Measurements from ENCODE around the gene DCX.

Gene DCX

DNA sequence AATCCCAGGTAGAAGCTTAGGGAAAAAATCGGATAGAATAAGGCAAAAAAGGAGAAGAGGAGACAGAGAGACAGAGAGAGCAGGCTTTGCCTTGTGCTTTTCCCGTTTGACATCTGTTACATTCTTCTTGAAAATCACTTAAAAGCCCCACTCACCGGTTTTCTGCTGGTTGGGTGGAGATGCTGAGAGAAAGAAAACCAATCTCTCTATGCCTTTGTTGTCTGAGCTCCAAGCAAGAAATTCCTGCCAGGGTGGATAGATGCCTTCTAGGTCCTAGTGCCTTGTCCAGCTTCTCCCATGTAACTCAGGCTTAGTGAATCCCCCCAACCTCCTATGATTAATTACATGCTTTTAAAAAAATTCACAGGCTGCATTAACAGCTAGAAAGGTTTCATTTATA lies at the start of gene DCX:
DCX (minus strand) TSS at position 210 of the 400 bp plus-strand sequence. CDS start 1,794 bp downstream, outside the sequence.
- peak; percentile 52 for DNase-seq

DNA sequence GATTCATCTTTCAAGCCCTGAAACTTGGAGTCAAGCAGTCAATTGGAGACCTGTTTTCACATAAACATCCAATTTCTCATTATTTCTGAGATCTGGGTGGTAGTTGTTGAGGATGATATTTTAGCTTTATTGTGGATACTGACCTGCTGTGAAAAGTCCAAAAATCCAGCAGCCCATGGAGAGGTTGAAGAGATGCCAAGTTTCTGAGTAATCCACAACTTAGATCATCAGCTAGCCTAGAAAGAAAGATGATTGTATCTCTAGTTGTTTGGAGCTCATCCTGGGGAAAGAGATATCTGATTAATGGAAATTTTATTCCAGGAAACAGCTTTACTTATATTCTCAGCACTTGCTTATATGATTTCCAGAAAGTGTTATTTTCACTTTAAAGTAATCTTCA lies 48.6 kb upstream of the DCX start:
- no peak for DNase-seq

DNA sequence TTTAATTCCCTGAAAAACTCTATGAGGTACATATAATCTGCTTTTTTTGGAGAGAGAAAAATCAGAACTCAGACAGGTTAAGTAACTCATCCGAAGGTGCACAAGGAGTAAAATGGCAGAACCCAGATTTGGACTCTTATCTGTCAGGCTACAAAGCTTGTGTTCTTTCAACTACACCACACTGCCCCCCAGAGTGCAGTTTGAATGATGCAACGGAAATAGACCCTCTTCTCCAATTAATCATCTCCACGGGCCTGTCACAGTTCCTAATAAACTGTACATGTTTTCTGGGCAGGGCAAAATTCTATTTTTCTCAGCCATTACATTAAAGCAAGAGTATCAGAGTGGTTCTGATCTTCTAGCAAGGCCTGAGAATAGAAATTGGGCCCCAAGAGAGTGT lies 35.3 kb upstream of the DCX start:
- DNase-seq: peak; percentile 32

DNA sequence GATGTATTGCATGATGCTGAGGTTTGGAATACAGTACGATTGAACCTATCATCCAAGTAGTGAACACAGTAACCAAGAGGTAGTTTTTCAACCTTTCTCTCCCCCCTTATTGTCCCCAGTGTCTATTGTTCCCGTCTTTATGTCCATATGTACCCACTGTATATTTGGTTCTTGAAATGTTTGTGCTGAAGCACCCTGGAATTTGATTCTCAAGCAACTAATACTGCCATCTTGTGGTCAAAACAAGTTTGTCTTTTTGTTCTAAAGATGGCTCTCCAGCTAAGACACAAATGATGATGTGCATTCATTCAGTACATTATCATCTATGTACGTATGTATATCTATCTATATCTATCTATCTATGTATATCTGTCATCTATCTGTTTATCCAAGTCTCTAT lies 33.5 kb upstream of the DCX start:
- DNase-seq: peak; percentile 53

DNA sequence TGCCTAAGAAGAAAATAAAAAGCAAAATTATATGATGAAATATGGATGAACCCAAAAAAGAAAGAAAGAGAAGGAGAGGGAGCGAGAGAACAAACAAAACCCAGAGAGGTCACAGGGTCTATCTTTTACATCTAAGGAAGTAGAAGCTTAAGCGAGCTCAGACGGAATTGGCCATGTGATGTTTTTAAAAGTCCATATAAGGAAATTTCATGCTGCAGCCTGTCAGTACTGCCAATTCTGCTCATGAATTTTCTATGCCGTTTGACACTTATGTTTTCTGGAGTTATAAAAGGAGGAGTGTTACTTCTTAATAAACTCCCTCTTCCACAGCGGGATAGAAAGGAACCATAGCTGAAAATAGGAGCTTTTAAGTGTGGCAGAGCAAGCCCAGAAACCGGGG lies 32.9 kb upstream of the DCX start:
- DNase-seq: no peak

DNA sequence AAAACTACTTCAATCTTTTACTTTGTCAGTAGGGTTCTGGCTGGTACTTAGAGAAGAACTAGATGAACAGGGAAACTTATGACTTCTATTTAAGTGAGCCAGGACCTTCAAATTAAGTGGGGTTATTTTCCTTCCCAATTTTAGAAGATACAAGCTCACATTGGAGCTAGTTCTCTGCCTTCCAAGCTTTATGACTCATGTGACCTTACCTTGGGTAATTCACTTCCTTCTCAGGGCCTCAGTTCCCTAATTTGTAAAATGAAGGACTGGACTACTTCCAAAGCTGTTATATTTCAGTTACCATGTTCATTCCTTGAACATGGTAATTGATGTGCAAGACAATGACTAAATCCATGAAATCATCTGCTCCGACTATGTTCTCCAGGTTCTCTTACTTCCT lies 32.0 kb upstream of the DCX start:
- DNase-seq: no peak

DNA sequence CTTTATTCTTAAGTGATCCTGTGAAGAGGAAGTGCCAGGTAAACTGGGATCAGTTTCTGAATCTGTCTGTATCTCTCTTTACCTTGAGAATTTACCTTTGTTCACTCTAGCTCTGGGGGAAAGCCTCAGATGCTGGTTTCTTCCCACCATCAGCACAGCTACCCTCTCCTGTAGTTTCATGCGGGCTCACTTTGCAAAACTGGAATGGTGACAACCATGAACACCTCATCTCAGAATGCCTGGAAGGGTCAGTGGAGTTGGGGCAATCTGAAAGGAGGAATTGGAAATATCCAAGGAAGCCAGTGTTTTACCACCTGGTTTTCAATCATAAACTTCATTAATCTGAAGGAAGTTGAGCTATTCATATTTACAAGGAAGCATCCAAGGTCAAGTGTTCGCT lies 30.8 kb upstream of the DCX start:
- no peak for DNase-seq

DNA sequence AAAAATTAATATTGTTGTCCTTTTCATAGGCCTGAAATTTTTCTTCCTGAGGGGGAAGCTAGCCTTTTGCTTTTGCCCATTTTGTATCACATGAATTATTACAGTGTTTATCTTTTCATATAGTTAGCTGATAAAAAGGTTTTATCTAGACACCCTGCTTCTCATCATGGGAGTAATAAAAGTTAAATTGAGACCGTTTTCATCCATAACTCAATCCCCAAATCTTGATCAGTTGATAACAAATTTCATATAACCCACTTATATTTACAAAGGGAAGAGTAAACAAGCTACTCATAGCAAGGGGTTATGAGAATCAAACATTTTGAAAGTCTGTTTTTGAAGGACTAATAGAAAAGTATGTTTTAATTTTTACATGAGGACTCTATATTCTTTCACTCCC lies 23.5 kb upstream of the DCX start:
- DNase-seq: no peak

DNA sequence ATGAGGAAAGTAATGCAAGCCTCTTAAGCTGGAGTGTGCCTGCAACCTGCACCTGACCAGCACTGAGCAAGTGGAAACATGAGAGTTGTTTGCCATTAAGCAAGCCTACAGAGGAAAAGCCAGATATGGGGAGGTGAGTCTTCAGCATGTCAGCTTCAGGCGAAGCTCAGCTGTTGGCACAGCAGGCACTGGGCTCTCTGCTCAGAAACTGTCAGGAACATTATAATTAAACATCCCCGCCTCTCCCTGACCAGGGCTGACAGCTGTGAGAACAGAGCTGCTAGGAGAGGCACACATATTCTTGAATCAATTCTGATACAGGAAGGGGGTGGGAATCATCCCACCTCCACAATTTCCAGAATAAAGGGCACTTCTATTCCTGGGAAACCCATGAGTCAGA lies 19.0 kb upstream of the DCX start:
- peak; percentile 68 for DNase-seq

DNA sequence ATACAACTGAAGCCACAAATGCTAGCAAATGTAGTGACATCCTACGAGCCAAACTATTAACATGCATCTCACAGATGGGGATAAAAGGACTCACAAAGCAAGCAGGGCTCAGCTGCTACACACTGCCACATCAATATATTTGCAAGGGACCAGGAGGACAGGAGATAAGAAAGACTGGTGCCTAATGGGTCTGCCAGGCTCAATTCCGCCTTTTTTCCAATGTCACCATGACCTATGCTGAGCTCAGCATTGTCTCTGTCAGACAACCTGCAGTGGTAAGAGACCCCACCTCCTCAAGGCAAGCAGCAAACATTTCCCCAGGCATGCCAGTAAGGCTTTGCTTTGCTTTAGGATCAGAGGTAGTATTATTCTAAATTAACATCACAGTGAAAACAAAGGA lies 435 bp downstream of the DCX start:
- DNase-seq: peak; percentile 39

DNA sequence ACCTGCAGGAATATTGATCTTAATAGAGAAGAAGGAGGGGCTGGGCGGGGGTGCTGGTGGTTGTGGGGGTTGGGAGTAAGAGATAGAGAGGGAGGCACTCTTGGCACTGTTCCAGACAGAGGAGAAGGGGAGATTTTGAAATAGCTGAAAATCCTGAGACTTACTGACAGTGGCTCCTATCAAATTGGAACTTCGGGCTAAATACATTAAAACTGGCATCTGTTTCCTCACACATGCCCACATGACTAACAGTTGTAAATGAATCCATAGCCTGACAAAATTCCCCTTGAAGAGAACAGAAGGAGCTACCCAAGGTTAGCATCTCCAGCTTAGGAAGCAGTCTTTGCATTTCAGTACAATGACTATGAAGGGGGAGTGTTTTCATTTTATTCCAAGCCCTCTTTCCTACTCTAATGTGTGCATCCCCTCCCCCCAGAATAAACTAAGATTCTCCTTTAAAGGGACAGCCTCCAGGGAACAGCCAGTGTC lies 1.4 kb downstream of the DCX start:
- peak; percentile 22 for DNase-seq

DNA sequence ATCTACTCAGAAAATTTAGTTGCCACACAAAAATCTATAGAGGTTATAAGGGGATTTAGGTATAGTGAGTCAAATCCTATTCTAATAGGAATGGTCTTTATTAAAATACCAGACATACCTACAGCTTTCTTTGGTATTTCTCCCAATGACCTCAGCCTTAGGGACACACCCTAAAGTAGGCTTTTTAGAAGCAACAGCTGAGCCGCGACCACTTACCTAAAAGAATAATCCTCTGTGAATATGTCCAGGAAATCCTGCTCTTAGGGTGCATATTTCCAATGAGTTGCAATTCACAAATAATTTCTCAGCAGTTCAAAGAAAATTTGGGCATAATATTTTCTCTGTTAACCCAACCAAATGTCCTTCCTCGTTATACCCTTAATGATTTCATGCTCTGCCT lies 2.7 kb downstream of the DCX start:
- no peak for DNase-seq

DNA sequence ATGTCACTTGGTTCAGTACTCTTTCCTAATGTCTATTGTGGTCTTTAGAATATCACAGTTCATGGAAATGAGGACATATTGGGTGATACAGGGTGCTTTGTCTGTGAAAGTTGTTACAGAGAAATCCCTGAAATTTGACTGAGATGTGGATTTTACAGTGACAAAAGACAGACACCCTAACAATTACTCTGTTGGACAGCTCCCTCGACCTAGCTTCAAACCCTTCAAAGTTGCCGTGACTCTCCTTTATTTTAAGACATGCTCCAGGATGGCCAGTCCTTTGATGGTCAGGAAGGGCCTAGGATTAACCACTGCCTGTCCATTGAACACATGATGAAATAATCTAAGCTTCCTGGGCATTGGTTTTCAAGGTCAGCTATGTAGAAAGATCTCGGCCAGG lies 4.0 kb downstream of the DCX start:
- no peak for DNase-seq

DNA sequence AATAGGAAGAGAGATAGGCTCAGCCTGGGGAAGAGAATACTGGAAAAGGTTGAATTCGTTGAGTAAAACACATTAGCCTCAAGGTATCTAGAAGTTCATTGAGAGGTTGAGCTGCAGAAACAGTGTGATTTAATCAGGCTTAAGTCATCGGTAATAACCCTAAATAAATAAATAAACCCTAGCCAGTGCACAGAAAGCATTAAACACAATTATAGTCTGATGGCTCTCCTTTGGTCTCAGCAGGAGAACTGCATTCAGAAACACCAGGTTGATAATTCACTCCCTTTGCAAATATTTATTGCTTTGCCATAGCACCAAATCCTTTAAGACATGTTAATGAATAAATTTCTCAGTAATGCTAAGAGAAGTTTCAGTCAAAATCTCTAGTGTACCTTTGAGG lies 9.6 kb downstream of the DCX start:
- DNase-seq: no peak

DNA sequence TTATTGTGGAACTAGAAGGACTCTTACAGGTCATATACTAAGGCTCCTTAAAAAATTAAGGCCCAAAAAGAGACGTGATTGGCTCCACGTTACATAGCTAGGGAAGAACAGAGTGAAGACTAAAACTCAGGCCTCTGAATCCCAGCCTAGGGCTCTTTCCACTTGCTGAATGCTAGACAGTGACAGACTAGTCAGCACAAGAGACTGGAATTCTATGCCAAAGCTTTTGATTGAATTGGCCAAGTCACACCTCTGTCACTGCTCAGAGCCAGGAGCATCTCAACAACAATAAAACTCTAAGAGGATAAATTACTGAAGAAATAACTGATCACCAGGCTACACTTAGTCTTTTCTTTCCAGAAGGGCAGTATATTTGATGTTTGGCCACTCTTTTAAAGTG lies 16.8 kb downstream of the DCX start:
- no peak for DNase-seq

DNA sequence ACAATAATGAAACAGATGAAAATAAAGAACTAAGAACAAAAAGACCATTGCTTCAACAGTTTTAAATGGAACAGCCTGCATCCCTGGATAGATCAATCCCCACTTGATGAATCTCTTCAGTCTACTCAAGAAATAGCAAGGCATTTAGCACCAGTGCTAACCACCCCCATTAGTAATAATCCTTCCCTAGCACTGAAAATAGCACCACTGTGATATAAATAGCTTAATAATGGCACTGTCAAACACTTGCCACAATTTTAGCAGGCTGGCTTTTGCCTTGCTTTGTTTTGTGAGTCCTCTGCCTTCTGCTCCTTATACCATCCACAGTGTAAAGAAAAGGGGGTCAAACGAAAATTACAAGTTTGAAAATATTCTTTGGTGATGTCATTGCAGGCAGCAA lies 17.4 kb downstream of the DCX start:
- DNase-seq: no peak

DNA sequence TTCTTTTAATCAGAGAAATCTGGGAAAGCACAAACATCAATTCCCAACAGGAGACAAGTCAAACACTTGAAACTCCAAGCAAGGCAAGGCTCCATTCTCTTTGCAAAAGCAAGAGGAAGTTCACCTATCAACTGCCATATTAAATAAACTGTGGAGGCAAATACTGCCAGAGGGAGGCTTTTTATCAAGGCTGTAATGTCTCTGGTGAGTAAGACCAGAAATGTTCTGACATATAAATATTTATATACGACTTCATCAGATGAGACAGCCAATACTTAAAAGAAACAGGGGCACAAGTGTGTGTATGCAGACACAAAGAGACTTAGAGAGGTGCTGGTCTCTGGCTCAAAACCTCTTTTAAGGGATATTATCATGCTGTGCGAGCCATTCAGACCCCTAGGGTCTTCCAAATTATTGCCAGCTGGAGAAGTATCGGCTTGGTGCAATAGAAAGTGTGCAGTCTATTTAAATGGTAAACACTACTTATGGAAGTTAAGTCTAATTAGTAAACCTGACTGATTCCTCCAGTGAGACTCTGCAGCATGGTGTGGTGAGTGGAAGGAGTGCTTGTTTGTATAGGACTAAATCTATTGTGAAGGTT lies 24.4 kb downstream of the DCX start:
- DNase-seq: no peak

DNA sequence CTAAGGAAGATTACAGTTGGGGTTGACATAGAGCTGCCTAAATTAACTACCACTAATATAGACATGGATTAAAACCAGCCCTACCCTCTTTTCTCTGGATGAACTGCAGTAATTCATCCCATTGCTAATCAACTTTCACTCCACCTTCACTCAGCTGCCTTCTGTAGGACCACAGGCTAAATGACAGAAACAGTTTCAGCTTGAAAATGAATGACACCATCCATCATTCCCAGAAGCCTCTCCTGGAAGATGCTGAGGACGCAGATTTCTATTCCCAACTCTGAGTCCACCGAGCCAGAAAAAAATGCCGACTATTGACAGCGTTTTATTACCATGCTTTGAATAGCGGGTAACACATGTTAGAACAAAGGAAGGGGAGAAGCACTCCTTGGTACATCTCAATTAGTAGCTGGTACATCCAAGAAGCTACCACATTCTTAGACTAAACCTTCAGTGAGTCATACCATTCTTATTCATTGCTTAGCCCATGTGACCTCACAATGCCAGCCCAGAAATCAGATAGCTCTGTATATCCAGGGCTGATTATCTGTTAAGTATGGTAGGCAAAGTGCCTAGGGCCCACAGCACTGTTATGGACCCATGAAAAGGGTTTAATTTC lies 25.3 kb downstream of the DCX start:
- DNase-seq: no peak

DNA sequence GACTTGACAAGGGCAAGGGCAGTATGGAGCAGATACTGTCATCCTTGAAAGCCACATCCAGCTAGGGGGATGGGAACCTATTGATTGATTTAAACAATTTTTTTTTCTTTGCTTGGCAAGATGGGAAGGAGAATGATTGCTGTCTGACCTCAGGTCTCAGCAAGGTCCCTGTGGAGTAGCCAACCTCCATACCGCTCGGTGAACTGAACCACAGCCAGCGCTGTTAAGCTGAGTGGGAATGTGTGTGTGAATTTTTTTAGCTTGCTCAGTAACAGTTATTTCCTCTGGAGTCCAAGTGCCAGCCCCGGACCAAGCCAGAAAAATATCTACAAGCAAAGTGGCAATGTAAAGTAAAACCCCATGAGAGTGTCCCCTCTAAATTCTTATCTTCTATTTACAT lies 25.9 kb downstream of the DCX start:
- DNase-seq: no peak

DNA sequence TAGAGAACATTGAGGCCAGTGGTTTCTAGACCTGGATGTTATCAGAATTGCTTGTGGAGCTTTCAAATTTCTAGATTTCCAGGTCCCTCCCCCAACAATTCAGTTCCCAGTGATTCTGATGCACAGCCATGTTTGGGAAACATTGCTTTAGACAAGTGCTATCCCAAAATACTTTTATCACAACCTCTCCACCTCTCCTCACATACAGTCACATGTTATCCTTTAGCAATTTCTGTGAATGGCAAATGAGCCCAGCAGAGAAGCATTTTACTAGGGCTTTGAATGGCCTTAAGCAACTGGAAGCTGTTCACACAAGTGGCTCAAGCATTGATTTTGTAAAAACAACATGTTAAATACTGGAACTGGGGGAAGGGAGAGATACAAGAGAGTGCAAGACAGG lies 29.7 kb downstream of the DCX start:
- DNase-seq: no peak

DNA sequence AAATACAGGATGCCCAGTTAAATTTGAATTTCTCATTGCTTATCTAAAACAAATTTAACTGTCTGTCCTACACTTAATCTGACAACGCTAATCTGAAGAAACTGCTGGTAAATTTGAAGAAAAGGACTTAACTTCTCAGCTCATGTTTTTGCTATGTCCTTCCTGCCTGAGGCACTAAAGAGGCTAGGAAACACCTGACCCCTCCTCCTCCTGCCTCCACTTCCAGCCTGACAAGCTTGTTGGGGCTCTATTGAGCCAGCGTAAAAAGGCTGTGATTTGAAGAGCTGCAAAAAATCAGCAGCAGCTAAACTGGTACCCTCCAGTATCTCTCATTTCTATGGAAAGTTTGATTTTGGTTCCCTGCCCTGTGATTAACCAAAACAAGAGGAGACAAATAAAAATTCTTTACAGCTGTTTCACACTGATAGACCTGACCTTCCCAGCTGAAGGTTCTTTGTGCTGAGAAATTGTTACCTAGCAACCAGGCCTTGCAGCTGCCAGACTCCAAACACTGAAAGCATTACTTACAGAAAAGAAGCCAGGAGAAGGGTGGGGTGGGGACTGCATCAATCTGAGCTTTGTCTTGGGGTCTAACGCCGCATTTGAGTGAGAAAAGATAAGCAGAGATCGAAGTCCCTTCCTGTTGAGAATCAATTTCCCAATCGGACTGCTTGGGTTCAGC lies 35.0 kb downstream of the DCX start:
- peak; percentile 71 for DNase-seq

DNA sequence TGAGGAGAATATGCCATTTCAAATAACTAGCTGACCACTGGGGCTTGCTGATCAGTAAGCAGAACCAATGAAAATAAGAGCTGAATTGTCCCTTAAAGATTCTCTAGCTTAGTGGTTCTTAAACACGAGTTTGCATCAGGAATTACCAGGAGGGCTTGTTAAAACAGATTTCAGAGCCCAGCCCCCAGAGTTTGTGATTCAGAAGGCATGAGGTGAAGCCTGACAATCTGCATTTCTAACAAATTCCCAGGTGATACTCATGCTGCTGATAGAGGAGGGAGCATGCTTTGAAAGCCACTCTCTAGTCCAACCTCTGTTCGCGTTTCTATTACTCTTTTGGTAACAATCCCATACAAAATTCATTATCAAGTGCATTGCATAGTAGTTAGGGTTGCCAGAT lies 35.5 kb downstream of the DCX start:
- DNase-seq: no peak

DNA sequence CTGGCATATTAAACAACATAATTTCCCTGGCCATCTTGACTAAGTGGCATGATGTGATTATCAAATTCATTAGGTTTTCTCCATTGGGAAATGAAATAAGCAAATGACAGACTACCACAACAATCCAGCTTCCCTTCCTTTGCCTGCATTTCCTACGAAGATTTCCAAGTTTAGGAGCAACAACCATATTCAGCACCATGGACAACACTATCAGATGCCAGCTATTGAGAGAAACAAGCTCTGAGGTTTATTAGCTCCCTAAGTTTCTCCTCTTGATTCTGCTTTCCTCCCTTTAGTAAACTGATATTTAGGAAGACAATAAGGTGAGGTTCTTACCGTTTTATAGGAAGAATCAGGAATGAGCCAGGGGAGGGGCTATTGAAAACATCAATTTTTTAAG lies 36.2 kb downstream of the DCX start:
- DNase-seq: no peak

DNA sequence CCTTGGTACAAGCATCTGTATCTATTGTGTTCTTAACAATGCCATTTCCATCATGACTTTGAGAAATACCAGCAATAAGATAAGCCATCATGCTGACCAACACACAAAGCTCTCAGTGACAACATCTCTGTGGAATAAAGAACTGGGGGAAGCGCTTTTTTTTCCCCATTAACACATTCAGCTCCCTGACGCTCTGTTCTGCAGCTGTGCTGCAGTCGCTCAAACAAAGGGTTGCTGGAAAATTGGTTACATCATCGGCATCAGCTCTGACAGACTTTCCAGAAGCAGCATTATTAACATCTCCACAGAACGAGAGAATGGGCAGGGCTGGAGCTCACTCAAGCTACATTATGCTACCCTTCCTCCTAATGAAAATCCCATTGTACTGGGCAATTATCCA lies 39.9 kb downstream of the DCX start:
- peak; percentile 49 for DNase-seq
